Activated CD8-positive, alpha-beta T cell treated with anti-CD3 and anti-CD28 coated beads for 36 hours (primary cell): Measurements from ENCODE around the gene RNF34. TPM values are rescaled to one million over a fixed set of nuclear protein-coding genes. Genes with fewer than 3 reads are reported as not detected.

Experiments used
- ATAC-seq: fragments of 200-7000 bp; cut with Tn5 transposase; one replicate; pipeline ENCODE4 v1.10.0; 2021; ENCODE audit warnings: mild to moderate bottlenecking, moderate library complexity
- CTCF ChIA-PET: fragments of 350-600 bp; sonication (Branson Sonifier 250); formaldehyde crosslinking; loops from one replicate; lab custom pipeline; 2021; ENCODE audit warnings: antibody characterized with exemption; lab: Charles Lee
- POLR2A ChIA-PET: fragments of 350-600 bp; sonication (Branson Sonifier 250); formaldehyde crosslinking; loops from one replicate; lab custom pipeline; 2021; ENCODE audit warnings: antibody characterized with exemption; lab: Charles Lee
- DNase-seq: peaks from one replicate; pipeline ENCODE4 v3.0.0-alpha.2; 2020
- H3K27ac Mint-ChIP-seq: one replicate; pipeline ENCODE4 v1.8.0; 2021; ENCODE audit warnings: mild to moderate bottlenecking, mixed read lengths
- H3K27me3 Mint-ChIP-seq: one replicate; pipeline ENCODE4 v1.8.0; 2021; ENCODE audit warnings: mixed read lengths
- H3K36me3 Mint-ChIP-seq: one replicate; pipeline ENCODE4 v1.8.0; 2021; ENCODE audit warnings: low read depth, mixed read lengths
- H3K4me1 Mint-ChIP-seq: one replicate; pipeline ENCODE4 v1.8.0; 2021; ENCODE audit warnings: low read depth, mixed read lengths
- H3K4me3 Mint-ChIP-seq: one replicate; pipeline ENCODE4 v1.8.0; 2021; ENCODE audit warnings: mild to moderate bottlenecking, moderate library complexity, mixed read lengths
- H3K9me3 Mint-ChIP-seq: one replicate; pipeline ENCODE4 v1.8.0; 2021; ENCODE audit warnings: mixed read lengths
- intact Hi-C: fragments of 100-400 bp; cut with micrococcal nuclease; formaldehyde crosslinking; loops from one replicate; pipeline ENCODE4 v1.10.0; 2022
- total RNA-seq, 2 experiments: library from RNA; stranded (reverse); gene quantifications; one replicate each; pipeline ENCODE4 v1.2.3, GENCODE V29; 2021
- TF ChIP-seq, protein P1 (sequence below): fragments of 200-600 bp; IDR thresholded peaks from one replicate; pipeline ENCODE4 v1.8.0; 2022; ENCODE audit warnings: antibody characterized with exemption, mild to moderate bottlenecking

RNF34 gene
- total RNA-seq, 2 experiments from 2014 or later: 44.1 to 44.9 TPM

GRCh38 chr12:121465921-121466793, 66.2 kb downstream of the RNF34 start:
- Mint-ChIP-seq H3K4me3 (peak overlapping the region; percentile 93), H3K4me1 (peaks cover 37% of the 10 kb centered on the region), H3K27me3 (no peaks in the 10 kb centered on the region), H3K36me3 (peaks cover 19% of the 10 kb centered on the region), H3K9me3 (no peaks in the 10 kb centered on the region), H3K27ac (peak overlapping the region; percentile 89)
- TF ChIP-seq, protein P1, sequence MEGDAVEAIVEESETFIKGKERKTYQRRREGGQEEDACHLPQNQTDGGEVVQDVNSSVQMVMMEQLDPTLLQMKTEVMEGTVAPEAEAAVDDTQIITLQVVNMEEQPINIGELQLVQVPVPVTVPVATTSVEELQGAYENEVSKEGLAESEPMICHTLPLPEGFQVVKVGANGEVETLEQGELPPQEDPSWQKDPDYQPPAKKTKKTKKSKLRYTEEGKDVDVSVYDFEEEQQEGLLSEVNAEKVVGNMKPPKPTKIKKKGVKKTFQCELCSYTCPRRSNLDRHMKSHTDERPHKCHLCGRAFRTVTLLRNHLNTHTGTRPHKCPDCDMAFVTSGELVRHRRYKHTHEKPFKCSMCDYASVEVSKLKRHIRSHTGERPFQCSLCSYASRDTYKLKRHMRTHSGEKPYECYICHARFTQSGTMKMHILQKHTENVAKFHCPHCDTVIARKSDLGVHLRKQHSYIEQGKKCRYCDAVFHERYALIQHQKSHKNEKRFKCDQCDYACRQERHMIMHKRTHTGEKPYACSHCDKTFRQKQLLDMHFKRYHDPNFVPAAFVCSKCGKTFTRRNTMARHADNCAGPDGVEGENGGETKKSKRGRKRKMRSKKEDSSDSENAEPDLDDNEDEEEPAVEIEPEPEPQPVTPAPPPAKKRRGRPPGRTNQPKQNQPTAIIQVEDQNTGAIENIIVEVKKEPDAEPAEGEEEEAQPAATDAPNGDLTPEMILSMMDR: no peak
- DNase-seq: peak; percentile 51
- no peak for ATAC-seq
- intact Hi-C loops: loop anchor here (10.0 kb wide), 1 partner anchor 111 kb away; the partner anchor contains the start of gene ANAPC5
- CTCF ChIA-PET: interaction anchor here (0.8 to 1.2 kb wide), 2 partner anchors 23 to 328 kb away, joined by 4 to 7 read pairs; no protein-coding TSS in a partner anchor
- POLR2A ChIA-PET: interaction anchor here (0.7 to 1.3 kb wide), 3 partner anchors 11 to 1491 kb away, joined by 3 to 5 read pairs (median 3); no protein-coding TSS in a partner anchor

DNA sequence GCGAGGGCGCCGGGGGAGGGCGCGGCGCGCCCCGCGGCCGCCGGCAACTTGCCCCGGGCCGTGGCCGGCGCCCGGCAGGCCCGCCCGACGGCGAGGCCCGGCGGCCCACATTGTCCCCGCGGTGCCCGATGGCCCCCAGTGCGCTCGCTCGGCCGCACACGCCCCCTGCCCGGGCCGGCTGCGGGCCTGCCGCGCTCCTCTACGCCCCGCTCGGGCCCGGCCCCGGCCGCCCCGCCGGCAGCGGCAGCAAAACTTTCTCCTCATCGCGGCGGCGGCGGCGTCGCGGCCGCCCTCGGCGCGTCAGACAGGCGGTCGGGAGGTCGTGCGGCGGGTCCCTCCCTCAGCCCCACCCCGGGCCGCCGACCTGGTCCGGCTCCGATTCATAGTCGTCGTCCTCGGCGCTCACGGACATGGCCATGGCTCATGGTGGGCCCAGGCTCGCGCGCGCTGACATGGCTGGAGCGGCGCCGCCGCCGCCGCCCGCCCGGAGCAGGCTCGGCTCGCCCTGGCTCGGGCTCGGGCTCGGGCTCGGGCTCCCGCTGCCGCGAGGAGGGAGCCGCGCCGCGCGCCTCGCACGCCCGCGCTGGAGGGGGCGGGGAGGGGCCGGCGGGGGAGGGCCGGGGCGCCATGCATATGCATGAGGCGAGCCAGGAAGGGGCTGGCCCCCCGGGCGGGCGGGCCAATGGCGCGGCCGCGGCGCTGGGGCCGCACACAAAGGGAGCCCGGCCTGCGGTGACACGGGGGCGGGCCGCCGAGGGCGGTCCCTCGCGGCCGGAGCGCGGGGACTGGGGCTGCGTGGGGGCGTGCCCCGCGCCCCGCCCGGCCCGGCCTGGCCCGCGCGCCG, 67.1 kb downstream of the RNF34 start:
- ChIA-PET POLR2A (interaction anchor here (0.6 to 1.3 kb wide), 4 partner anchors 12 to 159 kb away, joined by 3 to 5 read pairs (median 3); partner anchors contain the start of gene ORAI1), CTCF (interaction anchor here (3.3 kb wide), 1 partner anchor 11 kb away, joined by 16 read pairs; no protein-coding TSS in a partner anchor)
- Mint-ChIP-seq H3K27ac (no peak overlapping the region), H3K27me3 (no peaks in the 10 kb centered on the region), H3K4me1 (peaks cover 28% of the 10 kb centered on the region), H3K36me3 (peaks cover 19% of the 10 kb centered on the region), H3K4me3 (peak overlapping the region; percentile 49), H3K9me3 (no peaks in the 10 kb centered on the region)
- peak; percentile 90 for DNase-seq
- TF ChIP-seq, protein P1: no peak
- intact Hi-C loops: loop anchor here (10.0 kb wide), 1 partner anchor 112 kb away; the partner anchor contains the start of gene ANAPC5
- ATAC-seq: peak; percentile 92

GRCh38 chr12:121467638-121468498, 68.0 kb downstream of the RNF34 start:
- CTCF ChIA-PET: interaction anchor here (1.1 to 3.3 kb wide), 3 partner anchors 9 to 32 kb away, joined by 3 to 16 read pairs (median 4); no protein-coding TSS in a partner anchor
- no peak overlapping the region for H3K27ac Mint-ChIP-seq
- no peaks in the 10 kb centered on the region for H3K27me3 Mint-ChIP-seq
- POLR2A ChIA-PET: interaction anchor here (0.6 to 1.6 kb wide), 7 partner anchors 9 to 160 kb away, joined by 3 to 5 read pairs (median 3); partner anchors contain the start of genes ANAPC5 and ORAI1
- H3K4me3 Mint-ChIP-seq: peak overlapping the region; percentile 58
- no peaks in the 10 kb centered on the region for H3K9me3 Mint-ChIP-seq
- peaks cover 19% of the 10 kb centered on the region for H3K36me3 Mint-ChIP-seq
- intact Hi-C loops: loop anchor here (10.0 kb wide), 1 partner anchor 113 kb away; the partner anchor contains the start of gene ANAPC5
- peaks cover 26% of the 10 kb centered on the region for H3K4me1 Mint-ChIP-seq
- TF ChIP-seq, protein P1: no peak
- no peak for DNase-seq
- ATAC-seq: no peak

- no peak overlapping the region for H3K4me3 Mint-ChIP-seq
- ChIA-PET CTCF (interaction anchor here (1.1 to 3.3 kb wide), 4 partner anchors 8 to 32 kb away, joined by 3 to 16 read pairs (median 4); no protein-coding TSS in a partner anchor), POLR2A (interaction anchor here (0.9 to 1.6 kb wide), 6 partner anchors 9 to 159 kb away, joined by 3 to 5 read pairs (median 4); partner anchors contain the start of genes ANAPC5 and ORAI1)
- TF ChIP-seq, protein P1: no peak
- H3K27me3 Mint-ChIP-seq: no peaks in the 10 kb centered on the region
- intact Hi-C loops: loop anchor here (10.0 kb wide), 1 partner anchor 114 kb away; the partner anchor contains the start of gene ANAPC5
- no peak overlapping the region for H3K27ac Mint-ChIP-seq
- peaks cover 19% of the 10 kb centered on the region for H3K36me3 Mint-ChIP-seq
- peaks cover 26% of the 10 kb centered on the region for H3K4me1 Mint-ChIP-seq
- no peaks in the 10 kb centered on the region for H3K9me3 Mint-ChIP-seq
- no peak for ATAC-seq
- DNase-seq: no peak
These were observed 68.5 kb downstream of the RNF34 start for GRCh38 chr12:121468499-121468801.
